ENCODE results near the gene SGCA.
A peak's percentile ranks its signal among the peaks of the same experiment; 100 is the strongest.

The SGCA gene

GRCh38 chr17:50167371-50167770, 1.6 kb downstream of the SGCA start:
- no peak for DNase-seq (ENCODE audit: low spot score)

GRCh38 chr17:50168319-50168718, 2.5 kb downstream of the SGCA start:
- no peak for DNase-seq (ENCODE audit: low spot score)

- DNase-seq (ENCODE audit: low spot score), result peak; percentile 69
These were observed 3.4 kb downstream of the SGCA start for GRCh38 chr17:50169121-50169764.

- no peak for DNase-seq (ENCODE audit: low spot score)
These were observed 4.2 kb downstream of the SGCA start for GRCh38 chr17:50169881-50170459.

GRCh38 chr17:50170662-50171370, 5.0 kb downstream of the SGCA start:
- DNase-seq (ENCODE audit: low spot score), result no peak

GRCh38 chr17:50171371-50172071, 5.7 kb downstream of the SGCA start:
- DNase-seq (ENCODE audit: low spot score), result no peak

- DNase-seq (ENCODE audit: low spot score), result no peak
These were observed 6.3 kb downstream of the SGCA start for GRCh38 chr17:50172130-50172529.

- DNase-seq (ENCODE audit: low spot score), result no peak
These were observed 7.1 kb downstream of the SGCA start for GRCh38 chr17:50172936-50173334.

GRCh38 chr17:50173335-50173941, 7.6 kb downstream of the SGCA start:
- peak; percentile 89 for DNase-seq (ENCODE audit: low spot score)

- no peak for DNase-seq (ENCODE audit: low spot score)
These were observed 8.6 kb downstream of the SGCA start for GRCh38 chr17:50174444-50174843.

- no peak for DNase-seq (ENCODE audit: low spot score)
These were observed 9.4 kb downstream of the SGCA start for GRCh38 chr17:50175035-50175807.

- no peak for DNase-seq (ENCODE audit: low spot score)
These were observed 11.0 kb downstream of the SGCA start for GRCh38 chr17:50176559-50177357.

GRCh38 chr17:50177476-50177875, 11.7 kb downstream of the SGCA start:
- DNase-seq (ENCODE audit: low spot score), result no peak

- peak; percentile 89 for DNase-seq (ENCODE audit: low spot score)
These were observed 12.4 kb downstream of the SGCA start for GRCh38 chr17:50177983-50178834.

GRCh38 chr17:50180111-50180510, 14.3 kb downstream of the SGCA start:
- no peak for DNase-seq (ENCODE audit: low spot score)

- no peak for DNase-seq (ENCODE audit: low spot score)
These were observed 14.8 kb downstream of the SGCA start for GRCh38 chr17:50180620-50181019.

GRCh38 chr17:50181144-50181543, 15.3 kb downstream of the SGCA start:
- no peak for DNase-seq (ENCODE audit: low spot score)

- DNase-seq (ENCODE audit: low spot score), result no peak
These were observed 16.1 kb downstream of the SGCA start for GRCh38 chr17:50181591-50182560.

All from GM03348 (cell line).